Measurements from ENCODE around the gene GTSF1L.
A peak's percentile ranks its signal among the peaks of the same experiment; 100 is the strongest.

The GTSF1L gene

DNA sequence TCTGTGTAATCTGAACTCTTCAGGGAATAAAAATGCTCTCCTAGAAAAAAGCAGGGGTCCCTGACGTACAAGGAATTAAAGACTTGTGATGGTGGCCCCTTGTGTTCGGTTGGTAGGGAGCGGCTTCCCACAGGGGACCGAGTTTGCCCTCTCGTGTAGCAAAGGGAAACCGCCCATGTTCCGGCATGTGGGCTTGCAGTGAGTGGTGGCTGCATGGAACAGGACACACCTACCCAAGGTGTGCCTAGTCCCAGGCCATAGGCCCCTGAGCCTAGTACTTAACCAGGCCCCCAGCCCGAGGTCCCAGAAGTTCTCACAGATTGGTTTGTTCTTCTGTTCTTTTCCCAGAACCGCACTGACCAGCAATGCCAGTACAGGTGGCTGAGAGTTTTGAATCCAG lies 44.4 kb downstream of the GTSF1L start:
- H3K4me3 ChIP-seq (ENCODE audit: insufficient read depth, low read length, poor library complexity, severe bottlenecking) = peak overlapping the region; percentile 25
- peaks cover 42% of the 10 kb centered on the region for H3F3A ChIP-seq (ENCODE audit: insufficient read depth)
- H2AFZ ChIP-seq (ENCODE audit: low read depth, low read length, severe bottlenecking) = no peak overlapping the region
- H3K27ac ChIP-seq (ENCODE audit: low read depth, low read length) = peak overlapping the region; percentile 97
- peak overlapping the region; percentile 41 for H3K9ac ChIP-seq (ENCODE audit: low read length)
- H3K4me2 ChIP-seq (ENCODE audit: low read depth, low read length, poor library complexity, severe bottlenecking) = peak overlapping the region; percentile 59
- H4K20me1 ChIP-seq (ENCODE audit: low read depth, low read length) = no peaks in the 10 kb centered on the region
- TF ChIP-seq EZH2phosphoT487 (conservative IDR thresholded peaks at IDR 0.05; ENCODE audit: low read length) = no peak
- TF ChIP-seq CTCF (IDR thresholded peaks at IDR 0.05; ENCODE audit: insufficient read depth, low read length, poor library complexity, severe bottlenecking) = no peak
- H3K27me3 ChIP-seq (ENCODE audit: low read length) = no peaks in the 10 kb centered on the region
- H3K79me2 ChIP-seq (ENCODE audit: insufficient read depth, low read length) = peaks cover 50% of the 10 kb centered on the region
- no peaks in the 10 kb centered on the region for H3K9me2 ChIP-seq (replicated peaks; ENCODE audit: insufficient read depth, low read length)
- peaks cover 16% of the 10 kb centered on the region for H3K36me3 ChIP-seq (ENCODE audit: low read length)
- H3K9me3 ChIP-seq (ENCODE audit: insufficient read depth, low read length) = no peaks in the 10 kb centered on the region

DNA sequence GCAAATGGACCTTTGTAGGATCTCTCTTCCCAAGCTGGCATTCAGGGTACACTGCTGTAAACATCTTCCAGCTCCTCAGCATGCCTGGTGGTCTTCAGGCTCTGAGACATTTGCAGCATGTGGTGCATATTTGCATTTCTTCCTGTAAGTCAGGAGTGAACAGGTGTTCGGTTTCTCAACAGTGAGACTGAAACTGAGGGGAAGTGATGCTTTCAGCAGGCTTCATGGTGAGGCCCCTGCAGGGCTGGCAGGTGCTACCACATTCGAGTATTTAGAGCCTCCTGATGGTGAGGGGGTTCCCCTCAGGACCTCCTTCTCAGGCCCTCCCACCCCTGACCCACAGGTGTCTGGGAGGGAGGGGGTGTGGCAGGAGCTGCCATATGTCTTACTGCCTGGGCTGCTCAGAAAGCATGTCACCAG lies 44.8 kb downstream of the GTSF1L start:
- no peaks in the 10 kb centered on the region for H3K9me2 ChIP-seq (replicated peaks; ENCODE audit: insufficient read depth, low read length)
- peaks cover 55% of the 10 kb centered on the region for H3K79me2 ChIP-seq (ENCODE audit: insufficient read depth, low read length)
- H3K4me3 ChIP-seq (ENCODE audit: insufficient read depth, low read length, poor library complexity, severe bottlenecking) = peak overlapping the region; percentile 25
- H3K27me3 ChIP-seq (ENCODE audit: low read length) = no peaks in the 10 kb centered on the region
- H3K36me3 ChIP-seq (ENCODE audit: low read length) = peaks cover 13% of the 10 kb centered on the region
- no peak for TF ChIP-seq CTCF (IDR thresholded peaks at IDR 0.05; ENCODE audit: insufficient read depth, low read length, poor library complexity, severe bottlenecking)
- peak overlapping the region; percentile 97 for H3K27ac ChIP-seq (ENCODE audit: low read depth, low read length)
- H3K4me2 ChIP-seq (ENCODE audit: low read depth, low read length, poor library complexity, severe bottlenecking) = peak overlapping the region; percentile 63
- H4K20me1 ChIP-seq (ENCODE audit: low read depth, low read length) = no peaks in the 10 kb centered on the region
- H3K9ac ChIP-seq (ENCODE audit: low read length) = peak overlapping the region; percentile 64
- H2AFZ ChIP-seq (ENCODE audit: low read depth, low read length, severe bottlenecking) = no peak overlapping the region
- peaks cover 38% of the 10 kb centered on the region for H3F3A ChIP-seq (ENCODE audit: insufficient read depth)
- no peaks in the 10 kb centered on the region for H3K9me3 ChIP-seq (ENCODE audit: insufficient read depth, low read length)

GRCh38 chr20:43681468-43681942 lies 45.3 kb downstream of the GTSF1L start:
- peak overlapping the region; percentile 97 for H3K27ac ChIP-seq (ENCODE audit: low read depth, low read length)
- H3K4me3 ChIP-seq (ENCODE audit: insufficient read depth, low read length, poor library complexity, severe bottlenecking) = peak overlapping the region; percentile 19
- H3K9me3 ChIP-seq (ENCODE audit: insufficient read depth, low read length) = no peaks in the 10 kb centered on the region
- no peaks in the 10 kb centered on the region for H3K9me2 ChIP-seq (replicated peaks; ENCODE audit: insufficient read depth, low read length)
- no peaks in the 10 kb centered on the region for H4K20me1 ChIP-seq (ENCODE audit: low read depth, low read length)
- H3K27me3 ChIP-seq (ENCODE audit: low read length) = no peaks in the 10 kb centered on the region
- peaks cover 9% of the 10 kb centered on the region for H3K36me3 ChIP-seq (ENCODE audit: low read length)
- TF ChIP-seq CTCF (IDR thresholded peaks at IDR 0.05; ENCODE audit: insufficient read depth, low read length, poor library complexity, severe bottlenecking) = no peak
- TF ChIP-seq EZH2phosphoT487 (conservative IDR thresholded peaks at IDR 0.05; ENCODE audit: low read length) = no peak
- H3K9ac ChIP-seq (ENCODE audit: low read length) = peak overlapping the region; percentile 64
- H3K79me2 ChIP-seq (ENCODE audit: insufficient read depth, low read length) = peaks cover 58% of the 10 kb centered on the region
- peaks cover 37% of the 10 kb centered on the region for H3F3A ChIP-seq (ENCODE audit: insufficient read depth)
- peak overlapping the region; percentile 63 for H3K4me2 ChIP-seq (ENCODE audit: low read depth, low read length, poor library complexity, severe bottlenecking)
- no peak overlapping the region for H2AFZ ChIP-seq (ENCODE audit: low read depth, low read length, severe bottlenecking)
